Esophagus muscularis mucosa (tissue), 4 donors: ENCODE measurements around the gene HSPB9.

Experiments used
- EP300 ChIP-seq: sonication (generic); formaldehyde crosslinking; IDR thresholded peaks from one replicate; pipeline ENCODE4 v1.6.1; 2017; ENCODE audit warnings: antibody characterized with exemption
- POLR2A ChIP-seq: fragments of 450-650 bp; IDR thresholded peaks from one replicate; pipeline ENCODE4 v1.6.1; 2017; ENCODE audit warnings: antibody characterized with exemption, moderate library complexity, mild to moderate bottlenecking, low read depth
- POLR2AphosphoS5 ChIP-seq, 2 donors: sonication (generic); formaldehyde crosslinking; IDR thresholded peaks; one replicate each; pipeline ENCODE4 v1.6.1; 2017; ENCODE audit warnings: antibody characterized with exemption in 2 of 2
- TF ChIP-seq, protein P1 (sequence below), 3 experiments: fragments of 200-600 bp in 2 of 3; fragments of 450-650 bp in 1 of 3; sonication (generic) in 2 of 3; IDR thresholded peaks; one replicate each; pipeline ENCODE4 v1.5.1; 2017 to 2019; ENCODE audit warnings: antibody characterized with exemption in 3 of 3, mild to moderate bottlenecking in 2 of 3, moderate library complexity in 1 of 3

- TF ChIP-seq POLR2A (no peak), POLR2AphosphoS5 (IDR thresholded peaks at IDR 0.05) (no peak), EP300 (no peak)
- TF ChIP-seq, protein P1, sequence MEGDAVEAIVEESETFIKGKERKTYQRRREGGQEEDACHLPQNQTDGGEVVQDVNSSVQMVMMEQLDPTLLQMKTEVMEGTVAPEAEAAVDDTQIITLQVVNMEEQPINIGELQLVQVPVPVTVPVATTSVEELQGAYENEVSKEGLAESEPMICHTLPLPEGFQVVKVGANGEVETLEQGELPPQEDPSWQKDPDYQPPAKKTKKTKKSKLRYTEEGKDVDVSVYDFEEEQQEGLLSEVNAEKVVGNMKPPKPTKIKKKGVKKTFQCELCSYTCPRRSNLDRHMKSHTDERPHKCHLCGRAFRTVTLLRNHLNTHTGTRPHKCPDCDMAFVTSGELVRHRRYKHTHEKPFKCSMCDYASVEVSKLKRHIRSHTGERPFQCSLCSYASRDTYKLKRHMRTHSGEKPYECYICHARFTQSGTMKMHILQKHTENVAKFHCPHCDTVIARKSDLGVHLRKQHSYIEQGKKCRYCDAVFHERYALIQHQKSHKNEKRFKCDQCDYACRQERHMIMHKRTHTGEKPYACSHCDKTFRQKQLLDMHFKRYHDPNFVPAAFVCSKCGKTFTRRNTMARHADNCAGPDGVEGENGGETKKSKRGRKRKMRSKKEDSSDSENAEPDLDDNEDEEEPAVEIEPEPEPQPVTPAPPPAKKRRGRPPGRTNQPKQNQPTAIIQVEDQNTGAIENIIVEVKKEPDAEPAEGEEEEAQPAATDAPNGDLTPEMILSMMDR (IDR thresholded peaks at IDR 0.05), result no peak
Observed at GRCh38 chr17:42135151-42135550, 12.5 kb downstream of the HSPB9 start.
